SIG-M5 treated with dmso at 0.1 percent for 504 hours (cell line): Measurements from ENCODE around the gene TAC3.
"Not testable (repeated sequence)": the region's sequence is repeated elsewhere in the genome, so short reads cannot be mapped to it uniquely, and the experiment has no call there.

Experiments used
- DNase-seq: peaks from one replicate; lab custom pipeline; 2025; ENCODE audit not compliant: unreplicated experiment; lab: John Stamatoyannopoulos, UW

The TAC3 gene

DNA sequence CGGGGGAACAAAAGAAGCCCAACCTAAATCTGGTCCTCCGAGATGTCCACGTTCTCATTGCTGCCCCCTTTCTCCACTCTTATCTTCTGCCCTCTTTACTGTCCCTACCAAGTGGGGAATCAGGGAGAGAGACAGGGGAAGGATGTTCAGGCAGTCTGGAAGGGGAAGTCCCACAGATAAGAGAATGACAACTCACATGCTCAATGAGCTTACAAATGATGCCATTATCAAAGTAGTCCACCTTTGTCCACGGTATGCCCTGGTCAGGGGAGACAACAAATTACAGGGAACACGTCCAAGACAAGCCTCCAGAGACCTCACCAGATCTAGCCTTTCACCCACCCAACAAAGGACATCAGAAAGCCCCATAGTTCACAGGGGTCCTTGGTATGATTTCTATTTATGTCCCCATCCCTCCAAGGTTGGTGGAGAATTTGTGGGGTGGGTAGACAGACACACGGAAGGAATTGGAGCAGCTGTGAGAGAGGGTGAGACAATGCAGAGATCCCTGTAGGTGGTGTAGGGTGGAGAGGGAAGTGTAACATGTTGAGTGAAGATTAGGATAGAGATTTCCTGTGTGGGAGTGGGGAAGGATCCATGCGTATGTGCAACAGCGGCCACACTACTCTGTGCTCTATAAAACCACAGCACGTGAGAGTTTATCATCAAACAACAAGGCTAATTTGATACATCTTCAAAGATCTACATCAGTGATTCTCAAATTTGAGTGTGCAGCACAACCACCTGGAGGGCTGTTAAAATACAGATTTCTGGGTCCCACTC is 22.9 kb upstream of the TAC3 start:
- DNase-seq: no peak

DNA sequence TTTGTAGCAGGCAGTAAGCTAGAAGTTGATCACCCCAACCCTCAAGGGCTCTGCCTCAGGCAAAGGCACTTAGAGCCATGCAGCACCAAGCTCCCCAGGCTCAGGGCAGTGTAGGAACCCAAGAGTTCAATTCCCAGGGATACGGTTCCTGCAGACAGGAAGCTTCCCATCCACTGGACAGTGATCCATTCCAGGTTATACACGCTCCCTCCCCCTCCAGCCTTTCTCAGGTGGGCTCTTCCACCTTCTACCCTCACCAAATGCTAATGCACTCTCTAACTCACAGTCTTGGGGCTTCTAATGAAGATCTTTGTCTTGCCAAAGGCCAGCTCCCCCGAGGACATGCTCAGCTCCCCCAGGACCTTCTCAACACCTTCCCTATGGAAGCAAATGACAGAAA is 20.9 kb upstream of the TAC3 start:
- DNase-seq: no peak

DNA sequence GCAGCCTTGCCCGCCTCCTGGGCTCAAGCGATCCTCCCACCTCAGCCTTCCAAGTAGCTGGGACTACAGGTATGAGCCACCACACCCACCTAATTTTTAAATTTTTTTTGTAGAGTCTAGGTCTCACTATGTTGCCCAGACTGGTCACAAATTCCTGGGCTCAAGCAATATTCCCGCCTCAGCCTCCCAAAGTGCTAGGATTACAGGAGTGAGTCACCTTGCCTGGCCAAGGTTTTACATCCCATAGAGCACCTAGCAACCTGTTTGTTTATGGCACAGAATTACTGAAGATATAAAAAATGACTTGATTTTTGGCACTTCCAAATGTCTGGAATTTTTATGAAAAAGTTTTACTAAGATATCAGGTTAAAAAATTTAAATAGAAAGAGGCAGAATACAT is 17.1 kb upstream of the TAC3 start:
- DNase-seq: no peak

DNA sequence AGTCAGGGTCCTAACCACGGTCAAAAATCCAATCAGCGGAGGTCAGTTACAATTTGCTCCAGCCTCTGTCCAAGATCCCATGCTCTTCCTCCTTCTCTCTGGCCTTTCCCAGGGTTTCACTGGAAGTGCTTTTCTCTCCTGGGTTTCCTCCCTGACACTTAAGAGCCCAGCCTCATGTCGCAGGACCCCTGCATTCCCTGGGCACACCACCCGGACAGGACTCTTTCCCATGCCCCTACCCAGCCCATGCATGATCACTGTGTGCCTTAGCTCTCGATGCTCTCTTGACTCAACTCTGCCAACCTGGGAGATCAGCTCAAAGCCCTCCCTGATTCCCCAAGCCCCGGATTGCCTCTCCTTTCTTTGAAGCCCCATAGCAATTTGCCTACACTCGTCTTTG is 15.5 kb upstream of the TAC3 start:
- DNase-seq: no peak

DNA sequence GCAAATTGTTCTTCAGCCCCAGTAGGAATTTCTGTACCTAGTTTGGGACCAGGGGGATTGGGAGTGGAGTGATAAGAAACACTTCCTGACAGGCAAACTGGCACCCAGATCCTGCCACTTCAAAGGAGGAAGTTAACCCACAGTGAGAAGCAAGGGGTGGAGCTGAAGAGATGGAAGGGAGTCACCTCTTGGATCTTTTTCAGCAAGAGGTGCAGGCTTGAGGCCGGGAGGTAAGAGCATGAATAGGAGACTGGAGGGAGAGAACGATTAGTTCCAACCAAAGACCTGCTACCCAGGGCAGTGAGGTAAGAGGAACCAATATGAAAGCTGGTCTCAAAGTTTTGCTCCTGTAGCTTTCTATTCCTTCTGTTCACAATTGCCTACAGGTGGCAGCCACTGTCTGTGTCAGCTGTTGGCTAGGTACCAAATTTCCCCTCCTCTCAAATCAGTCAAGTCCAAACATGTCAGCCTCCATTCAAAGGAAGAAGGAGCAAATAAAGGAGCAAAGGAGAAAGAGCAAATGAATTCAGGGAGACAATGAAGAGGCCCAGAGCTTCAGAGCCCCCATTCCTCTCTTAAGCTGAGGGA is 14.9 kb upstream of the TAC3 start:
- DNase-seq: peak; percentile 24

DNA sequence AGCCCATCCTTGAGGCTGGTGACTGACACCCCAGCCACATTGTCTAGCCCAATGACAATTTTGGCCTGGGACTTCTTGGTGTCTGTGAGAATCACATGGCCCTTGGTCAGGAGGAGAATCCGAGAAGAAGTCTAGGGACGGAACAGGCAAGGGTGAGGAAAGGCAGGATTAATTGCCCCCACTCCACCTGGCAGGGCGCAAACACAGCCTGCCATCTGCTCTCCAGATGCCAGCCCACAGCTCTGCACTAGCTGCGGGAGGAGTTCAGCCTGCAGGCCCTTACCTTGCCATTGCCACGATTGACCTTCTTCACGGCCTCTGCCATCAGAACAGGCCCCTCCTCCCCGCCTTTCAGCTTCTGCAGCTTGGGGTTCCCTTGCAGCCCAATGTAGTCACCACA is 13.1 kb upstream of the TAC3 start:
- no peak for DNase-seq

DNA sequence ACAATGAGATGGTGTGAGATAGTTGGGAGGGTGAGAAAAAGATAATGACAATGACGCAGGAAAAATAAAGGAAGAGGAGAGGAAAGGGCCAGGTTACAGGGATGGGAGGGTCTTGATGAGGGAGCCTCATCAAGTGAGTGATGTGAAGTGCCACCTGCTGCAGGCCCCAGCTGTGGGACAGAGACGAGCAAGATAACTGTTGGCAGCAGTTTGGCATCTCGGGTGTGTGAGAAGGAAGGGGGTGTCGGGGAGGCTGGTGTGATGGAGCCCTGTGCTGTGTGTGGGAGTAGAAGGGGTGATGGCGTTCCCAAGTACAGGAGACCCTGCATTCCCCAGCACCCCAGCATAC is 11.4 kb upstream of the TAC3 start:
- DNase-seq: no peak

DNA sequence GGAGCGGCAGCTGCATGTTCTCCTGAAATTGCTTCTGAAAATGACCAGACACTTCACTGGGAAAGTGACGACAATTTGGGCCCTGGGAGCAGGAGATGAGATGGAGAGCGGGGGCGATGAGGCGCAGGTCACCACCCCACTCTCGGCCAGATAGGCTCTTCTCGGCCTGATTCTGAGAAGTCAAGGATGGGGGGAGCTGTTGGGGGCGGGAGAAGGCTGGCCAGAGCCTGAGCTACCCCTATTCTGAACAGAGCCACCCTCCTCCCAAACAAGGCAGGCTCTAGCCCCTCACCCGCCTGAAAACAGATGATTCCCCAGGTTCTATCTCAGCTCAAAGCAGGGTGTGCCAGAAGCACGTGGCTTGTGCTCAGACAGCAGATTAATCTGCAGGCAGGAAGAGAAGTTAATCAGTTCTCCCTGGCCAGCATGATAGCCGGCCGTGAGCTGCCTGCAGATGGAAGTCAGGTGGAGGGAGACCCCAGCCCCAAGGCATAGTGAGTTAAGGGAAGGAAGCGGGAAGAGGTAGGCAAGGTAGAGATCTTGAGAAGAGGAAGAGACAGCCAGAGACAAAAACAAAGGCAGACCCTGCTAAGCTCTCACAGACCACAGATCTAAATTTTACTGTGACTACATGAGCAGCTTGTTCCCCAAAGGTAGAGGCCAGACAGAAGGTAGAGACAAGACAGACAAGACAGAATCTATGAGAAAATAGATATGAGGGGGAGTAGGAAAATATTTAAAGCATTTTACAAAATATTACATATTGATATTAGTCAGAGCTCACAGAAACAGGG is 10.9 kb upstream of the TAC3 start:
- DNase-seq: no peak

DNA sequence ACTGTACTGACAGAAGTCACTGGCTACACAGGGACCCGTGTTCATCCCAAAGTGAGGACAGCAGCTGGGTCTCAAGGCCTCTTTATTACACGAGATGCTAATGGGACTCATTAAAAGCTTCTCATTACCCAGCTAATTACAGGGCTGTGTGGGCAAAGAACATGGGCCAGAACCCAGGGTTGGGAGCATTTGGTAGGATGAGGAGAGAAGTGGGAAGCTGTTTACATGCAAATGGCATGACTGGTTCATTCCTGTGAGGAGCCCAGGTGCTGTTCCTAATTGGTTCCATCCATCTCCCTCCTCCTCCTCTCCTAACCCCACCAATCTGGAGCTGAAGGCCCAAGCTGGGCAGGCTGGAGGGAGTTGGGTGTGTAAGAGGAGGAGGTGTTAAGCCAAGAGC is 8.9 kb upstream of the TAC3 start:
- no peak for DNase-seq

DNA sequence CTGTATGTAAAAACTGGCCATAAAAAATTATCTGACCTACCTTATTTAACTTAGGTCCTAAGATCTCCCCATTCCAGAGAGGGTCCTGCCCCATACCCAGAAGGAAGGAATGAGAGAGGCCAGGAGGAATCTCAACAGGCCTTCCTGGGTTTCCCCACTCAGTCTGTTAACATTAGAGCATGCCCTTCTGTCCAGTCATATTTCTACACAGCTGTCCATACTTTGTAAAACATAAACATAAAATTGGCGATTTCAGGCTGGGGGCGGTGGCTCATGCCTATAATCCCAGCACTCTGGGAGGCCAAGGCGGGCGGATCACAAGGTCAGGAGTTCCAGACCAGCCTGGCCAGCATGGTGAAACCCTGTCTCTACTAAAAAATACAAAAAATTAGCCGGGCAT is 6.0 kb upstream of the TAC3 start:
- DNase-seq: not testable (repeated sequence)

DNA sequence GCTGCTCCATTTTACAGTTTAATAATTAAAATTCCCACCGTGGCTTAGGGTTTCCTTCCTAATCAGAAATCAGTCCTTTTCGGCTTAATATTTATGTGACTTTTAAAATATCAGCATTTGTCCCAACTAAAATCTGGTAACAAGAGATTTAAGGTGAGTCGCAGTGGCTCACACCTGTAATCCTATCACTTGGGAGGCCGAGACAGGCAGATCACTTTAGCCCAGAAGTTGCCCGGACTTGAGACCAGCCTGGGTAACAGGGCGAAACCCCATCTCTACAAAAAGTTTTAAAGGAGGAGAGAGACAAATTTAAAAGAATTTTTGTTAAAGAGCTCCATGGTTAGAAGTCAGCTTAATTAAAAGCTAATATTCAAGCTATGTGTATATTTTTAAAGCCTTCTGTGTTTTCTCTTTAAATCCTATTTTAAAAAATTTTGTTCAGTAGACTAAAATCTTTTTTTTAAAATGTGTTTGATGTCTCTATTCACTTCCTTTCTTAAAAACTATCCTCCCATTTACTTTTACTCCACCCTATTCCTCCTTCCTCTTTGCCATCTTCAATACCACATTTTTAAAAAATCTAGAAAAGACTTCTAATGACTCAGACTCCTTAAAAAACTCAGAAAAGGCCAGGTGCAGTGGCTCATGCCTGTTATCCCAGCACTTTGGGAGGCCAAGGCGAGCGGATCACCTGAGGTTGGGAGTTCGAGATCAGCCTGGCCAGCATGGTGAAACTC is 3.8 kb upstream of the TAC3 start:
- no peak for DNase-seq

DNA sequence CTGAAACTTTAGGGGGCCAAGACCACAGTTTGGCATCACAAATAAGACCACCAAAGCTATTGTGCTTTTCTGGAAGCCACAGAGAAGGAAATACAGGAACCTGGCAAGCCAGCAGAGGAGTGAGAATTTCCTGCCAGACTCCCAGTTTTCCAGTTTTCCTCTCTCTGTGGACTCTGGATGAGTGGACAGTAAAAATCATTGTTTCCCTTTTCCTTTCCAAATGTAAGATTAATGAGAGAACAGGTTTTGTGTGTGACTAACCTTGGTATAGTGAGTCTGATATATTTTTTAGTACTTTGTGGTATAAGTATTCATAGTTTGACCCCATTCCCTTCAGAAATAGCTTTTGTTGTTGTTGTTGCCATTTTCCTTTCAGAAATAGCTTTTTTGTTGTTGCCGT is 2.6 kb upstream of the TAC3 start:
- no peak for DNase-seq

DNA sequence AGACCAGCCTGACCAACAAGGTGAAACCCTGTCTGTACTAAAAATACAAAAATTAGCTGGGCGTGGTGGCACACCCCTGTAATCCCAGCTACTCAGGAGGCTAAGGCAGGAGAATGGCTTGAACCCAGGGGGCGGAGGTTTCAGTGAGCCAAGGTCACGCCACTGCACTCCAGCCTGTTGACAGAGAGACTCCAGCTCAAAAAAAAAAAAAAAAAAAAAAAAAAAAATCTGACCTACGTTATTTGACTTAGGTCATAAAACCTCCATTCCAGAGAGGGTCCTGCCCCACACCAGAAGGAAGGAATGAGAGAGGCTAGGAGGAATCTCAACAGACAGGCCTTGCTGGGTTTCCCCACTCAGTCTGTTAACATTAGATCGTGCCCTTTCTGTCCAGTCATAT is 2.0 kb upstream of the TAC3 start:
- peak; percentile 13 for DNase-seq

DNA sequence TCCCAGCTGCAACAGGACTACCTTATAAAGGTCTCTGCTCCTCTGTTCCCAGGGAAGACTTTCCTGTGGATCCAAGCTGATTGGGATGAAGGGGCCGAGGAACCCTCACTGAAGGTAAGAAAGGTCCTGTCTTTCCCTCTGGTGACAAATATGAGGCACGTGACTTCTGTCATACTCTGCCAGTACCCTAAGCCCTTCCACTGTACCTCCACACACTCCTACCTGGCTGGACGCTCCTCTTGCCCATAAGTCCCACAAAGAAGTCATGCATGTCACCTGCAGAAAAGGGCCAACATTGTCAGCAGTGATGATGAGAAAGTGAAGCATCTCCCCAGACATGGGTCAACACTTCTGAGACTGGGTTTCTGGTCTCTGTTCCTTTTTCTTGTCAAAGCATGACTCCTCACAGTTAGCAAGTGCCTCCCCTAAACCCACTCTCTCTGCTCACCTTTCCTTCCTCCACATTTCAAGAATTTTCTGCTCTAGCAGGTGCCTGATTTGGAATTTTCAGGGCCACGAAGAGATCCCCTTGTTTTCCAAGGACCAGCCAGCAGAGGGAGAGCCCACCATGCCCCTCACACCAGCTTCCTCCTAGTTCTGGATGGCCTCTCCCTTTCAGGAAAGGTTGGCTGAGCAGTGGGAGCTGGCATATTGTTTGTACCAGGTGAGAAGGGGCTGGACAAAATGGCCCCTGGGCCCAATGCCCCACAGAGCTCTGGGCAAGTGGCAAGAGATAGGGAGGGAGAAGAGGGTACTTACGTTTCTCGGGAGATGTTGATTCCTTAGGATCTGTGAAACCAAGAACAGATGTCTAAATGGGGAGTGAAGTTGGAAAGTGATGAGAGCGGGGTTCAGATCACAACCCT is 3.5 kb downstream of the TAC3 start:
- DNase-seq: no peak

DNA sequence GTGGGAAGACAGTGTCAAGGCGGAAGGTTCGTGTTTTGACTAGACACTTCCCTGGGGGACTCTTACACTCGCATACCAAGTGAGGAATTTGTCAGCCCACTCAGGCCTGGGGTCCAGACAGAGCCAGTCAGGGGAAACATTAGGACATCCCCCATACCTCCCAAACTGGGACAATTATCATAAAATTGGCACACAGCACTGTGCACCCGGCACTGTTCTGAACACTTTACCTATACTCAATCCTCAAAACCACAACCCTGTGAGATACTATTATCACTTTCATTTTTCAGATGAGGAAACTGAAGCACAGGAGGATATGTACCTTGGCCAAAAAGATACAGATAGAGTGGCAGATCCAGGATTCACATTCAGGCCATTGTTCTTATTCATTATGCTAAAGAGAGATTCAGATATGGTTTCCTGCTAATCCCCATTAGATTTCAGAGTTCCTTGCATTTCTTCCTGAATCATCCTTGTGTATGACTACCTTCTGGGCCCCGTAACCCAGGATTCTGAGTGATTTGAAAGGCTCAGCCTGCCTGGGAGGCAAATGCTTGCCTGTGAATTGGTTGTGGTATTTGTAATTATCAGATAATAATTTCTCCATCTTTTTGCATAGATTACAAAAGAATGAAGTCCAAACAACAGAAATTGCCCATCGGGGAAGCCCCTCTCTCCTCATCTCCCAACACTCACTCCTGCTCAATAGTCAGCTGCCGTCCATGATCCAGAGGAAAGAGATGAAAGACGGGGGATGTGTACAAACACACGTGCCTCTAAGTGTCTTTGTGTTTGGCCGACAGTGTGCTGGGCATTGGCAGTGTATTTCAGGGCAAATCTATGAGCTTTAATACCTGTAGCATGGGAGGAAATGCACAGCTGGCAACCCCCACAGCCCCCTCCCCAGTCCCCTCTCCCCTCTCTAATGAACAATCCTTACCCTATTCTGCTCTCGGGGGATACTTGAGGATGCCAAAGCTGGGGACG is 4.6 kb downstream of the TAC3 start:
- no peak for DNase-seq

DNA sequence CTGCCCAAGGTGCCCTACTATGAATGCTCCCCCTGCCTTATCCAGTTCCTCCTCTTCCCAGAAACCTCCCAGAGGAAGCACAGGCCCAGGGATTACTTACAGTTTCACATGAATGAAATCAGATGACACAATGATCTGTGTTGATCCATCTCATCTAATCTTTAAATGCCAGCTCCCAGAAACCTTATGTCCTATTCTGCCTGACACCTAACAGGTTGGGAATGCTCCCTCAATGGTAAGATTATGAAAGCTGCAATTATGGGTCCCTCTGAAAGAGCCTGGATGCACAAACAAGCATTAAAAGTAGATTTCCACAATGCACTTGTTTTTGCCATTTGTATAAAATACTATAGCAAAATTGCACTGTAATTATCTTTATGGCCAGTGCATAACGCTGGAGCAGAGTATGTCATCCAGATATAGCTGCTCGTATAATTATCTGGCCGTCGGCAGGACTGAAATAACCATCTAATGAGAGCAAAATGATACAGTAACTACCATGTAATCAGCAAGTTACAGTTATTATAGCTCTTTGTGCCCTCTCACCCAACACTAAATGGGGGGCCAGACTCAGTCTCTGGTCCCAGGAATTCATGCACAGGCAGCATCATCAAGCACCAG is 5.6 kb downstream of the TAC3 start:
- DNase-seq: no peak

DNA sequence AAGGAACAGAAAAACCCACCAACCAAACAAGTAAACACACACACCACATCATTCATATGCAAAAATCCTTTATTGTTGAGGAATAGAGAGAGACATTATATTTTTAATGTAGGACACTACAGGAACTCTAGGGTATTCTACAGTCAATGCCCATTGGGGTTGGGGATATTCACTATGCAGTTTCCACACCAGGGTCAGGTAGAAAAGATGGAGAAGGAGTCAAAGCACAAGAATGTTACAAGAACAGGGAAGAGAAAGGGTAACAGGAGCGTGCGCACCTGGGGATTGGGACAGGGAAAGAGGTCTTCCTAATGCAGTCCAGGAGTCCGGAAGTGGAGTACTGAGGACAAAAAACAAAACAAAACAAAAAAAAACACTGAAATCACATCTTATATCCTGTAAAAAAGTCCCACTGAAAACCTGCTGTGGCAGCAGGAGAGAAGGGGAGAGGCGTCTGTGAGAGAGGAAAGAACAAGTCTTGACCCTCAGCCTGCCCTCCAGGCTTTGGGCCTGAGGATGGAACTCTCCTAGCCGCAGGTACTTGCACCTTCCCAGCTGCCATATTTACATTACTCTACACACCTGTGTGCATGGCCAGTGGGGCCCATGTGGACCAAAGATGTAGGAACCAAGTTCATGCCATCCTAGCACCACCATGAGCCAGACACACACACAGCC is 6.2 kb downstream of the TAC3 start:
- no peak for DNase-seq

DNA sequence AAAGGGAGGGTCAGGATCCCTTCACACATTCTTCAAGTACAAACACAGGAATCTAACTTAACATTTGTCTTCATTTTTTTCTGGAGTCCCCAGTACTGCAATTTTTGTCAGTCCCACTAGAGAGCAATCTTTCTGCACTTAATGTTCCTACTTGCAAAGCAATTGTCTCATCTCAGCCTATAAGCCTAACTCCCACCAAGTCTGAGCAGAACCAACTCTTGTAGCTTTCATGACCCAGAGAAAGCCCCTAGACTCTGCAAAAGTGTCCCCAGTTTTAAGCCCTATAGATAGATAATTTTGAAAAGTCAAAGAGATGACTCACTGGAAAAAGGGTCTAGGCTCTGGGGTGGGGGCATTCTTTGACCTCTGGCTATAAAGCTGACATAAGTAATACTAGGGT is 8.2 kb downstream of the TAC3 start:
- DNase-seq: peak; percentile 84
